HG03571 (cell line): ENCODE results near the gene RAB23.

Experiments
- ATAC-seq: cut with Tn5 transposase; IDR thresholded peaks from one replicate; pipeline ENCODE4 v1.9.1; 2021; ENCODE audit not compliant: unreplicated experiment

RAB23 gene

GRCh38 chr6:57221936-57222742 lies at the start of gene RAB23:
RAB23 (minus strand) TSS chr6:57222307; CDS start chr6:57210380, 11,927 bp downstream.
- ATAC-seq: peak; percentile 78

GRCh38 chr6:57268294-57268640 lies 46.2 kb upstream of the RAB23 start:
- ATAC-seq: no peak

DNA sequence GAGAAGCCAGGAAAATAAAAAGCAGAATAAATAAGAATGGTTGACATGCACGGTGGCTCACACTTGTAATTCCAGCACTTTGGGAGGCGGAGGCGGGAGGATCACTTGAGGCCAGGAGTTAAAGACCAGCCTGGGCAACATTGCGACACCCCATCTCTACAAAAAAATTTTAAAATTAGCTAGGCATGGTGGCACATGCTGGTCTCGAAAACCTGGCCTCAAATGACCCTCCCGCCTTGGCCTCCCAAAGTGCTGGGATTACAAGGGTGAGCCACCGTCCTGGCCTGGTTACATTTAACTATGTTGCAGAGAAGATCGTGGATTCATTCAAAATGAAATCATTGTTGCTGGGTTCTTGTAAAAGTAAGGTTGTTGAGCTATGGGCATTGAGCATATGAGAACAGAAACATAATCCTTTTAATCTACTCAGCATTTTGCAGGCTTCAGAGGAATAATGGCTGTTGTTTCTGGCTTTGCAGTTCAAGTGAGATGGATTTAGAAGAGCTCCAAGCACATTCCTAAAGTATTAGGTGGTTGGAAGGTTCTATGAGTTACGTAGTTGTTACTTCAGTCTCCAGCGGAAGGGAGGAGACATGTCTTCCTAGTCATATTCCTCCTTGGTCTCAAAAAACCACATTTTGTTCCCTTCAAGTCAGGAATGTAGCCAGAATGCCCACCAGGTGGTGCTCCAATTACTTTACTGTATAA lies 45.6 kb upstream of the RAB23 start:
- no peak for ATAC-seq

GRCh38 chr6:57265755-57266221 lies 43.7 kb upstream of the RAB23 start:
- no peak for ATAC-seq

DNA sequence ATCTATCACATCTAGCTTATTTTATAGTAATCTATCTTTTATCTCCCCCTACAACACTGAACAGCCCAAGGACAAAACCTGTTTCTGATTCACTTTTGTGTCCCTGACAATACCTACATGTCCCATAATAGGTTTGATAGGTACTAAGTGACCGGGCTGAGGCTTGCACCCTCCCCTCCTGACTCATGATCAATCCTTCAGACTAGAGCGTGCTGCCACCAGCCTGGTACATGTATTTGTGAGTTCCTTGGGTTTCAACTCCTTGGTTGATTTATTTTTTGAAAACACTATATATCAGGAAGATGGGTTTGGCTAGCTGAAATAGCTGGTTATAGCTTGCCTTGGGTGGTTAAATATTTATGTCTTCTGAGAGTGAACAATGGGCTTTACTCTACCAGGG lies 41.6 kb upstream of the RAB23 start:
- no peak for ATAC-seq

GRCh38 chr6:57262901-57263694 lies 41.0 kb upstream of the RAB23 start:
- no peak for ATAC-seq

- ATAC-seq: no peak
Measured at GRCh38 chr6:57262488-57262887, 40.4 kb upstream of the RAB23 start.

DNA sequence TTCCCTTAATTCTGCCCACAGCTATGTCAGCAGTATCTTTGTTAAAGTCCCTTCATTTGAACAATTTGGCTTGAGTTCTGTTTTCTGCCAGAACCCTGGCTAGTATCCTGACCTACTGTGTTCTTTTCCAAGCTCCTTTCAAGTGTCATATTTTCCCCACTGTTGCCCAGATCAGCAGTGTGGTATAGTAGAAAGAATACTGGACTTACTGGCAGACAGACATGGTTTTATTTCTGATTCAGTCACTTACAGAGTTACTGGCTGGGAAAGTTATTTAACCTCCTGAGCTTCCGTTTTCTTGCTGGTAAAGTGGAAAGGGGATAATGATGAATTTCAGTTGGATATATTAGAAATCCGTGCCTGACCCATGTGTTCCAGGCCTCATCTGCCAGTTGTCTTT lies 39.8 kb upstream of the RAB23 start:
- no peak for ATAC-seq

DNA sequence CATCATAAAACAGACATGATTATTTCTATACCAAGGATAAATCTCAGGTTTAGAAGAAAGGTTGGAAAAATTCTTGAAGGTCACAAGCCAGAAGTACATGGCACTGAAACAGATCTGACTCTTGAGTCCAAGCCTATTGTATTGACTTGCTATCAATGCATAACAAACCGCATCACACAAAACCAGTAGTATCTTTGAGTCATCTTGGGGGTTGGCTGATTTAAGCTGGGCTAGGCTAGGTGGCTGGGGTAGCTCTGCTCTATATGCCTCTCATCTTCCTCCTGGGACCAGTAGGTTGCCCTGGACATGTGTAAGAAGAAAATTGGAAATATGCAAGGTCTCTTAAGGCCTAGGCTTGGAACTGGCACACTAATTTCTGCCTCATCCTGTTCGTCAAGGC lies 37.0 kb upstream of the RAB23 start:
- ATAC-seq: no peak

DNA sequence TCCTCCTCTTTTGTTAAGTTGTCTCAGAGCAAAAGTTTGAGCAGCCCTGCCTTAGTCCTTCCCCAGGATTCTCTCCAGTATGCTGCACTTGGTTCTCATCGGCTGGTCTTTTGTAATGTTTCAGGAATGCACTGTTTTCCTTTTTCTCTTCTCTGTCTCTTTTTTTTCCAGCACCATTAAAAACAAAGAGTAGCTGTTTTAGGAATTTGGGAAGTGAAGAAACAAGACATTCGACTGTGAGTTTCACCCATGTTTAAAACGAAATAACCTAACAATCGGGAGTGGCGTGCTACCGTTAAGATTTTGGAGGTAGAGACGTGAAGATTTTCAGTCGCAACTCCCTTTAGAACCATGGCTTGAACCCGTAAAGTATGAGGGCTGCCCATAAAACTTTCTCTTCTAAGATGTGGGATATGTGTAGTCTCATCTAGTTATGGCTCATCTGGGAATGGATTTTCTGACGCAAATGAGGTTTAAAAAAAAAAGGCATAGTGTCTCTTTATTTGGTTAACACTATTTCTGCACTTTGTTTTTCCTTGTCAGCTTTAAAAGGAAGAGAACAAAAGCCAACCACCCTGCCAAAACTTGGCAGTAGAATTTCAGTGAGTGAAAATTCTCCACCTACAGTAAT lies 35.9 kb upstream of the RAB23 start:
- ATAC-seq: no peak

- no peak for ATAC-seq
Measured at GRCh38 chr6:57256541-57256940, 34.4 kb upstream of the RAB23 start.

- ATAC-seq: no peak
Measured at GRCh38 chr6:57255451-57256169, 33.5 kb upstream of the RAB23 start.

GRCh38 chr6:57254055-57254717 lies 32.1 kb upstream of the RAB23 start:
- ATAC-seq: no peak

DNA sequence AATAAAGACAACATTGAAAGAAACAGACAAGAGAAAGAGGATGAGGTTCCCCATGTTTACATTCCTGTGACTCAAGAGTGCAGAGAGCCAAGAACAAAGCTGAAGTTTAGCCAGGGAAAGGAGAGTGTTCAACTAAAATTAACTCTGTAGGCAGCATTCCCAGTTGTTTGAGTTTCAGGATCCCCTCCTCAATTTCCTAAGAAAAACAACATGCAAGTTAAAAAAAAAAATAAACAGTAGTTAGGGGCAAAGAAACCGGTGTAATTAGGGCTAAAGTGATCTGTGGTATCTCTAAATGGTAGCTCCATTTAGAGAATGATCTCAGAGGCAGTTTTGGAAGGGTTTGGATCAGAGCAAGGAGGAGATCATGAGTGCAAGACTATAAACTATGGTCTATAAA lies 30.9 kb upstream of the RAB23 start:
- no peak for ATAC-seq

- no peak for ATAC-seq
Measured at GRCh38 chr6:57252137-57252536, 30.0 kb upstream of the RAB23 start.

DNA sequence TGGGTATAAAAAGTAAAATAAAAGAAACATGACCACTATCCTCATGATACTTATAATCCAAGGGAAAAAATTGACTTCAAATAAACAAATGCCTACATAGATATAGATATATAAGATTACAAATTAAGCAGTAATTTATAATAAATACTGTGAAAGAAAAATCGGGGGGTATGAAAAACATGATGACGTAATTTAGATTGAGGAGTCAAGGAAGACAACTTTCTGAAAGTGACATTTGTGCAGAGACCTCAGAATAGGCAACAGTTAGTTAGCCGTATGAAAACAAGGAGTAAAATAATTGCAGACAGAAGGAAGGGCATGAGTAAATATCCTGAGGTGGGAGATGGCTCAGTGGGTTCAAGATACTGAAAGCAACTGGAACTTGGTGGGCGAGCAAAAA lies 28.2 kb upstream of the RAB23 start:
- ATAC-seq: no peak

GRCh38 chr6:57248311-57248895 lies 26.3 kb upstream of the RAB23 start:
- no peak for ATAC-seq

- ATAC-seq: no peak
Measured at GRCh38 chr6:57247603-57248002, 25.5 kb upstream of the RAB23 start.

GRCh38 chr6:57246307-57246706 lies 24.2 kb upstream of the RAB23 start:
- ATAC-seq: no peak

GRCh38 chr6:57243954-57244353 lies 21.8 kb upstream of the RAB23 start:
- ATAC-seq: no peak
